Osteoblast (primary cell): ENCODE results near the gene DPH2. TPM values are rescaled to one million over a fixed set of nuclear protein-coding genes. Genes with fewer than 3 reads are reported as not detected.

ENCODE experiments used
- DNase-seq: peaks from one replicate; pipeline ENCODE4 v3.0.0; 2011; ENCODE audit warnings: low spot score, mixed read lengths; ENCODE audit not compliant: insufficient read length; ENCODE audit errors: missing footprints
- H2AFZ ChIP-seq: 2 replicates; pipeline ENCODE4 v1.6.0; 2011; ENCODE audit warnings: mild to moderate bottlenecking, low read length
- H3K27ac ChIP-seq: 2 replicates; pipeline ENCODE4 v1.5.1; 2011; ENCODE audit warnings: mild to moderate bottlenecking, low read depth, low read length, moderate library complexity
- H3K27me3 ChIP-seq: 2 replicates; pipeline ENCODE4 v1.6.0; 2012; ENCODE audit warnings: mild to moderate bottlenecking, control low read depth, inconsistent platforms, low read length, moderate library complexity; ENCODE audit not compliant: insufficient read depth
- H3K36me3 ChIP-seq: 2 replicates; pipeline ENCODE4 v1.5.1; 2011; ENCODE audit warnings: mild to moderate bottlenecking, low read length, control low read depth, moderate library complexity; ENCODE audit not compliant: insufficient read depth
- H3K4me1 ChIP-seq: 2 replicates; pipeline ENCODE4 v1.5.1; 2011; ENCODE audit warnings: mild to moderate bottlenecking, low read length, control low read depth, moderate library complexity; ENCODE audit not compliant: insufficient read depth
- H3K4me2 ChIP-seq: 2 replicates; pipeline ENCODE4 v1.6.0; 2011; ENCODE audit warnings: mild to moderate bottlenecking, low read length; ENCODE audit not compliant: insufficient read depth
- H3K4me3 ChIP-seq: fragments of 200-600 bp; sonication (generic); 3 replicates; pipeline ENCODE4 v1.5.1; 2012; ENCODE audit warnings: mild to moderate bottlenecking, low read length, inconsistent platforms; ENCODE audit not compliant: insufficient read depth
- H3K79me2 ChIP-seq: 2 replicates; pipeline ENCODE4 v1.6.0; 2012; ENCODE audit warnings: mild to moderate bottlenecking, low read length, control low read depth, inconsistent platforms; ENCODE audit not compliant: insufficient read depth
- H3K9me3 ChIP-seq: 2 replicates; pipeline ENCODE4 v1.5.1; 2011; ENCODE audit warnings: low read depth, low read length, control low read depth
- H4K20me1 ChIP-seq: 2 replicates; pipeline ENCODE4 v1.6.0; 2012; ENCODE audit warnings: mild to moderate bottlenecking, low read length, control low read depth; ENCODE audit not compliant: insufficient read depth
- total RNA-seq: library from RNA; depleted of rRNA; stranded (reverse); fragments of >200 nt; gene quantifications from 2 replicates; pipeline ENCODE4 v1.2.3, GENCODE V29; 2012
- TF ChIP-seq, protein P1 (sequence below): IDR thresholded peaks from 2 replicates; pipeline ENCODE4 v1.5.1; 2011; ENCODE audit warnings: mild to moderate bottlenecking, low read depth, low read length, moderate library complexity; ENCODE audit errors: extremely low read depth

The DPH2 gene
- total RNA-seq, 1 donor: 15.6 TPM

DNA sequence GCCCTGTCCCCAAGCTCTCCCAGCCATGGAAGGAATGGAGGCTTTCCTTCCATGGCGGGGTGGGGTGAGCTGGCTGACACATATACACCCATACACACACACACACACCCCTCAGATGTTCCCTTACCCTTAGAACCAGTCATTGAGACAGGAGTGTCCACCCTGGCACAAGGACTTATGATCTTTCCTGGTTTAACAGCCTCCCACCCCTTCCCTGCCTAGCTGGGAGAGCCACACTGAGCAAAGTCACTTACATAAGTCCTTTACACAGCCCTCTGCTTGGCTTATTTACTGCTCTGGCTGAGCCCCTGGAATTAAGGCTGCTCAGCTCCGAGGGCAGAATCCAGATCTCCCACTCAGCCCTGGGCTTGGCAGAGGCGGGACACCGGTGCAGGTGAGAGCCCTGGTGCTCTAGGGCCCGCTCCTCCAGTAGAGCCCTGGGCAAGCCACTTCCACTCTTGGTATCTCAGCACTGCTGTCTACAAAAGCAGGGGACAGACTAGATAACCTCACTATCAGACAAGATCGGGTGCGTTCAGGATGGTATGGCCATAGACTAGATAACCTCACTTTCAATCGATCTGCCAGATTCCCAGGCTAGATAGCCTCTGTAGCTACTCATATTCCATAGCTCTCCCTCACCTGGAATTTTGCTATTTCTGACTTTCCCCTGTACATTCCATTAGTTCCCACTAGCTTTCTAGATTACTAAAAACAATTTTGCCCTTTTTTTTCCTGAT, 44.7 kb downstream of the DPH2 start:
- TF ChIP-seq, protein P1, sequence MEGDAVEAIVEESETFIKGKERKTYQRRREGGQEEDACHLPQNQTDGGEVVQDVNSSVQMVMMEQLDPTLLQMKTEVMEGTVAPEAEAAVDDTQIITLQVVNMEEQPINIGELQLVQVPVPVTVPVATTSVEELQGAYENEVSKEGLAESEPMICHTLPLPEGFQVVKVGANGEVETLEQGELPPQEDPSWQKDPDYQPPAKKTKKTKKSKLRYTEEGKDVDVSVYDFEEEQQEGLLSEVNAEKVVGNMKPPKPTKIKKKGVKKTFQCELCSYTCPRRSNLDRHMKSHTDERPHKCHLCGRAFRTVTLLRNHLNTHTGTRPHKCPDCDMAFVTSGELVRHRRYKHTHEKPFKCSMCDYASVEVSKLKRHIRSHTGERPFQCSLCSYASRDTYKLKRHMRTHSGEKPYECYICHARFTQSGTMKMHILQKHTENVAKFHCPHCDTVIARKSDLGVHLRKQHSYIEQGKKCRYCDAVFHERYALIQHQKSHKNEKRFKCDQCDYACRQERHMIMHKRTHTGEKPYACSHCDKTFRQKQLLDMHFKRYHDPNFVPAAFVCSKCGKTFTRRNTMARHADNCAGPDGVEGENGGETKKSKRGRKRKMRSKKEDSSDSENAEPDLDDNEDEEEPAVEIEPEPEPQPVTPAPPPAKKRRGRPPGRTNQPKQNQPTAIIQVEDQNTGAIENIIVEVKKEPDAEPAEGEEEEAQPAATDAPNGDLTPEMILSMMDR: no peak
- Histone ChIP-seq H3K4me3 (no peak overlapping the region), H4K20me1 (no peaks in the 10 kb centered on the region), H3K9me3 (no peaks in the 10 kb centered on the region), H3K36me3 (no peaks in the 10 kb centered on the region), H2AFZ (no peak overlapping the region), H3K27me3 (no peaks in the 10 kb centered on the region), H3K4me1 (peaks cover 27% of the 10 kb centered on the region), H3K27ac (no peak overlapping the region), H3K4me2 (no peak overlapping the region), H3K79me2 (no peaks in the 10 kb centered on the region)
- DNase-seq: no peak

DNA sequence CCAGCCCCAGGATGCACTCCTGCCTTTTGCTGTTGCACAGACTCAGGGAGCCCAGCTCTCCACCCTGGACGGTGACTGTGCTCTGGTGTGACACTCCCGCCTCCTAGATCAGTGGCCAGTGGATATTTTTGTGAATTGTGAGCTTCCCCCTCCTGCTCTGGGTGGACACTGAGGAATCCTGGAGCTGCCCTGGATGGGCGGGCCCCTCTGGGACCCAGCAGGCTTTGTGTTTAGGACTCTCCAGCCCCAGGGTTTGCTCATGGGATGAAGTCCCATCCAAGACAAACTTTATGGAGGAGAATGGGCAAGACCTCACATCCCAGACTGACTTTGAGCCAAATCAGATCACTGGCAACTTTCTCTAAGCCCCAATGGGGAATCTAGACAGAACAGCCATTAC, 45.4 kb downstream of the DPH2 start:
- H3K27me3 ChIP-seq: no peaks in the 10 kb centered on the region
- no peaks in the 10 kb centered on the region for H3K36me3 ChIP-seq
- no peak overlapping the region for H3K4me3 ChIP-seq
- no peaks in the 10 kb centered on the region for H3K9me3 ChIP-seq
- DNase-seq: peak; percentile 87
- TF ChIP-seq, protein P1: no peak
- no peaks in the 10 kb centered on the region for H4K20me1 ChIP-seq
- H3K4me2 ChIP-seq: peak overlapping the region; percentile 47
- H3K27ac ChIP-seq: no peak overlapping the region
- no peaks in the 10 kb centered on the region for H3K79me2 ChIP-seq
- H3K4me1 ChIP-seq: peaks cover 27% of the 10 kb centered on the region
- peak overlapping the region; percentile 18 for H2AFZ ChIP-seq

DNA sequence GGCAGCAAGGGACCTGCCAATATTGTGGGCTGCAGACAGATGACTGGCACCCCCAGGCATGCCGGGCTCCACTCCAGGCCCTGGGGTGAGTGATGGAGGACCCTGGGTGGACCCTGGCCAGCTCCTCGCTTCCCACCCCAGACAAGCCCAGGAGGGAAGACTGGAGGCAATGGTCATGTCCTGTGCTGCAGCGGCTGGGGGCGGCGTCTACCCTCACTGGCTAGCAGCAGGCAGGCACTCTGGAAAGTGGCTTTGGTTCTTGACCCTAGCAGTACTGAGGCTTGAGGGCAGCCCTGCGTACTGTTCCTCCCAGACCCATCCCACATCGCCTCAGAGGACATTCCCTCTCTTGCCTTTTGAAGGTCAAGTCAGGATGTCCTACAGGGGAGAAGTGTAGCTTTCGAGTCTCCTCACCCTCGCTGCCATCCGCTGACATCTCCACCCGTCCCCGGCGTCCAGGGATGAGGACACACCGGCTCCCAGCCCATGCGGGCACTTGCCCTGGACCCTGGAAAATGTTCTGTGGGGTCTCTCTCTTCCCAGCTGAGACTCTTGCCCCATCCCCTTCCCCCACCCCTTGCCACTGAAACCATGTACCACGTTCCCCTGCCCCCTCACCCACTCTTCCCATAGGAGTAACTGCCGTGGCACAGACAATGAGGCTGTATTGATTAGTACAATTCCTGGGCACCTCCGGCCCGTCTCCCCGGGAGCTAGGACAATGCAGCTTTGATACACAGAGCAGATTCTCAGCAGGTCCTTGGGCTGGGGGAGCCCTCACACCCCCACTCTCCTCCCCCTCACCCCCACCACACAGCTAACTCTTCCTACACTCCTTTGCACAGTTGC, 46.5 kb downstream of the DPH2 start:
- Histone ChIP-seq H3K27me3 (no peaks in the 10 kb centered on the region), H3K36me3 (no peaks in the 10 kb centered on the region), H3K27ac (no peak overlapping the region), H3K4me3 (no peak overlapping the region), H3K4me1 (peaks cover 27% of the 10 kb centered on the region), H2AFZ (no peak overlapping the region), H4K20me1 (no peaks in the 10 kb centered on the region), H3K79me2 (no peaks in the 10 kb centered on the region), H3K9me3 (no peaks in the 10 kb centered on the region), H3K4me2 (no peak overlapping the region)
- TF ChIP-seq, protein P1: no peak
- DNase-seq: peak; percentile 66

DNA sequence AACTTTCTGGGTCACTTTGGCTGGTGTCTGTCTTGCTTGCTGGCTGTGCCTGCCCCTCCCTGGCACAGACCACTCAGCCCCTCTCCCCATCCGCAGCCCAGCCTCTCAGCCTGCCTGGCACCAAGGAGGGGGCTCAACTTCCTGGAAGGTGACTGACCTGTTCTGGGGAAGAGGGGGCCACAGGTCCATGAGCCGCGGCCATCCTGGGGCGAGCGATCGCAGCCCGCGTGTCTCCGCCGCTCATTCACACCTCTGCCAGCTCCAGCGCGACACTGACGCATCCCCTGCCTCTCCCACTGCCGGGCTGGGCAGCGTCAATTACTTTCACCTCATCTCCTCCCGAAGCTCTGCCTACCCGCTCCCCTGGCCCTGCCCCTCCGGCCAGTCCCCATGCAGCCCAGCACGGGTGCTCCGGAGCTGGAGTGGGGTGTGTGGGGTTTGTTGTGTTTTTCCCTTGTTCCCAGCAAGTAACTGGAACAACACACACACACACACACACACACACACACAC, 47.1 kb downstream of the DPH2 start:
- Histone ChIP-seq H3K4me3 (no peak overlapping the region), H3K27me3 (no peaks in the 10 kb centered on the region), H3K4me2 (no peak overlapping the region), H2AFZ (no peak overlapping the region), H4K20me1 (no peaks in the 10 kb centered on the region), H3K36me3 (no peaks in the 10 kb centered on the region), H3K4me1 (peaks cover 27% of the 10 kb centered on the region), H3K9me3 (no peaks in the 10 kb centered on the region), H3K79me2 (no peaks in the 10 kb centered on the region), H3K27ac (no peak overlapping the region)
- TF ChIP-seq, protein P1: no peak
- DNase-seq: peak; percentile 52
